HG02798 (cell line): ENCODE measurements around the gene CNTN1.
"Not testable (repeated sequence)": the region's sequence is repeated elsewhere in the genome, so short reads cannot be mapped to it uniquely, and the experiment has no call there.

Source experiments
- ATAC-seq: cut with Tn5 transposase; IDR thresholded peaks from one replicate; pipeline ENCODE4 v1.9.1; 2021; ENCODE audit warnings: mild to moderate bottlenecking; ENCODE audit not compliant: unreplicated experiment, poor library complexity

The CNTN1 gene

GRCh38 chr12:41081241-41081640 lies 389.0 kb downstream of the CNTN1 start:
- ATAC-seq, result not testable (repeated sequence)

- no peak for ATAC-seq
Measured at GRCh38 chr12:41089438-41089837, 397.2 kb downstream of the CNTN1 start.

GRCh38 chr12:41092115-41092514 lies 399.9 kb downstream of the CNTN1 start:
- no peak for ATAC-seq

- no peak for ATAC-seq
Measured at GRCh38 chr12:41096797-41097196, 404.6 kb downstream of the CNTN1 start.

GRCh38 chr12:41100572-41100971 lies 408.3 kb downstream of the CNTN1 start:
- ATAC-seq, result no peak

GRCh38 chr12:41101806-41102205 lies 409.6 kb downstream of the CNTN1 start:
- no peak for ATAC-seq

- no peak for ATAC-seq
Measured at GRCh38 chr12:41103614-41104013, 411.4 kb downstream of the CNTN1 start.

GRCh38 chr12:41106315-41106714 lies 414.1 kb downstream of the CNTN1 start:
- ATAC-seq, result no peak

- no peak for ATAC-seq
Measured at GRCh38 chr12:41108032-41108431, 415.8 kb downstream of the CNTN1 start.

- no peak for ATAC-seq
Measured at GRCh38 chr12:41112903-41113302, 420.7 kb downstream of the CNTN1 start.

GRCh38 chr12:41120211-41120610 lies 428.0 kb downstream of the CNTN1 start:
- ATAC-seq, result no peak

GRCh38 chr12:41121374-41121773 lies 429.1 kb downstream of the CNTN1 start:
- no peak for ATAC-seq
